A673 (cell line): ENCODE data around the gene PAK5.

Experiments
- CTCF ChIP-seq: fragments of 300-800, 200-600 bp; sonication (generic); conservative IDR thresholded peaks from 2 replicates; pipeline ENCODE4 v1.5.1; 2017; ENCODE audit warnings: low read depth, mild to moderate bottlenecking, antibody characterized with exemption, low read length, moderate library complexity, mixed read lengths
- EZH2 ChIP-seq: fragments of 200-600 bp; sonication (generic); IDR thresholded peaks from 2 replicates; pipeline ENCODE4 v1.6.1; 2017; ENCODE audit warnings: borderline replicate concordance, low read depth, mild to moderate bottlenecking, mixed read lengths, antibody characterized with exemption, low read length; ENCODE audit not compliant: poor library complexity, severe bottlenecking

DNA sequence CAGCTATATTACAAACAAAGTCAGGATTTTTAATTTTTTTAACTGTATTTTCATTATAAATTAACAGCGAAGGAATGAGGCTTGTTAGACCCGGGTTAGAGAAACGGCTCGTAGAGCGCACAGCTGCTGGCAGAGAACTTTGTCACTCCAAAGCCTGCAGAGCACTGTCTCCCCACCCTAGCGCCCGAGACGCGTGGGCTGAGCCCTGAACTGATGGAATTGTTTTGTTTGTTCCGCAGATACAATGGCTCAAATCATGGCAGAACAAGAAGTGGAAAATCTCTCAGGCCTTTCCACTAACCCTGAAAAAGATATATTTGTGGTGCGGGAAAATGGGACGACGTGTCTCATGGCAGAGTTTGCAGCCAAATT, 323.7 kb downstream of the PAK5 start:
- TF ChIP-seq CTCF (no peak), EZH2 (peak; percentile 29)
